ENCODE measurements around the gene WNT11. TPM values are rescaled to one million over a fixed set of nuclear protein-coding genes. Genes with fewer than 3 reads are reported as not detected.

The WNT11 gene
- total and polyA plus RNA-seq, 2 donors from 2014 or later, result 0.80 to 2.2 TPM

DNA sequence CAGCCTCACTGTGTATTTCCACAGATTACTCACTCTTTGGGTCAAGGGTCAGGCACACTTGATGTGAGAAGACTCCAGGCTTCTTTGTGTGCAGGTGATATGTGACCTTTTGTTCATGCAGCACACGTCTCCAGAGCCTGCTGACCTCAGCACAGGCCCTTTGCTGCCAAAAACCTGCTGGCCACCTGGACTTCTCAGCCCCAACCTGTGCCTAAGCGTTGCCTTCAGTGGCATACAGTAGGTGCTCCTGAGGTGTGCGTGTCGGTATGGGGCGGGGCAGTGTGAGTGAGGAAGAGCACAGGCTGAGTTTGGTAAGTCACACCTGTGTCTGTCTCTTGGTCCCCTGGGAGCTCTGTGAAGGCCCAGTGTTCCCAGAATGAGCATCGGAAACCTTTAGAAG lies 58.1 kb downstream of the WNT11 start:
- Histone ChIP-seq H3K27me3 (ENCODE audit: control insufficient read depth, insufficient read depth, low read length) (no peaks in the 10 kb centered on the region), H3K4me1 (ENCODE audit: control insufficient read depth in 2 of 3, insufficient read depth in 2 of 3, low read depth in 1 of 3, low read length in 3 of 3) (peaks cover 0 to 3% (median 0%) of the 10 kb centered on the region in 3 donors), H3K9ac (ENCODE audit: low read length in 3 of 3) (no peak overlapping the region), H3K36me3 (ENCODE audit: control insufficient read depth in 2 of 3, insufficient read depth in 3 of 3, low read length in 3 of 3) (no peaks in the 10 kb centered on the region), H3K27ac (ENCODE audit: low read depth in 2 of 2, low read length in 2 of 2) (no peak overlapping the region), H3K4me3 (ENCODE audit: low read length in 3 of 3) (no peak overlapping the region), H3K9me3 (ENCODE audit: control insufficient read depth in 2 of 3, insufficient read depth in 1 of 3, low read length in 3 of 3) (no peaks in the 10 kb centered on the region)
- no peak for FAIRE-seq
- DNase-seq, result no peak
- TF ChIP-seq, protein P1, sequence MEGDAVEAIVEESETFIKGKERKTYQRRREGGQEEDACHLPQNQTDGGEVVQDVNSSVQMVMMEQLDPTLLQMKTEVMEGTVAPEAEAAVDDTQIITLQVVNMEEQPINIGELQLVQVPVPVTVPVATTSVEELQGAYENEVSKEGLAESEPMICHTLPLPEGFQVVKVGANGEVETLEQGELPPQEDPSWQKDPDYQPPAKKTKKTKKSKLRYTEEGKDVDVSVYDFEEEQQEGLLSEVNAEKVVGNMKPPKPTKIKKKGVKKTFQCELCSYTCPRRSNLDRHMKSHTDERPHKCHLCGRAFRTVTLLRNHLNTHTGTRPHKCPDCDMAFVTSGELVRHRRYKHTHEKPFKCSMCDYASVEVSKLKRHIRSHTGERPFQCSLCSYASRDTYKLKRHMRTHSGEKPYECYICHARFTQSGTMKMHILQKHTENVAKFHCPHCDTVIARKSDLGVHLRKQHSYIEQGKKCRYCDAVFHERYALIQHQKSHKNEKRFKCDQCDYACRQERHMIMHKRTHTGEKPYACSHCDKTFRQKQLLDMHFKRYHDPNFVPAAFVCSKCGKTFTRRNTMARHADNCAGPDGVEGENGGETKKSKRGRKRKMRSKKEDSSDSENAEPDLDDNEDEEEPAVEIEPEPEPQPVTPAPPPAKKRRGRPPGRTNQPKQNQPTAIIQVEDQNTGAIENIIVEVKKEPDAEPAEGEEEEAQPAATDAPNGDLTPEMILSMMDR (IDR thresholded peaks at IDR 0.05; ENCODE audit: borderline replicate concordance, extremely low read depth, insufficient read depth), result no peak
- intact Hi-C loops (cut with DNase I), result no loop called here

DNA sequence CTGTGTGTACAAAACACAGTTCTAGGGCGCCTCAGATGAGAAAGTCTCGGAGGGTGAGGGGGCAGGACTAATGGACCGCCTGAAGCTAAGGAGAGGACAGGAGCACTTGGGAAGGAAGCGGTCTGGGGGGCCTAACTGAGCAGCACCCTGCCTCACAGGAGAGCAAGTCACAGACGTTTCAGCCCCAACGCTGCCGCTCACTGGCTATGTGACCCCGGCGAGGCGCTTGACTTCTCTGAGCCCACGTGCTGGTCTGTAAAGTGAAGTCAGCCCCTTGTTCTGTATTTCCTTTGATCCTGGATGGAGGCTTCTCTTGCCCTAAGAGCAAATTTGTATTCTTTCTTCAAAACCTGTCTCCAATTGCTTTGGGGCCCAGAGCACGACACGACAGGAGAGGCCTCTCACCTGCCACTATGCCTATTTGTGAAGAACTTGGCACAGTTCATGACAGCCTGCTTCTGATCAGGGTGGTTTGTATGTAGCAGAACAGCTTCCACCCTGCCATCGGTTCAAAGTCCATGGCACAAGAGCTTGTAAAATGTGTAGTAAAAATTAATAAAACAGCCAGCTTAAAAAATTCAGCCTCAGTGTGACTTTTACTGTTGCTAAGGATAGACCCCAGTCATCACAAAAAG lies 59.1 kb downstream of the WNT11 start:
- intact Hi-C loops (cut with DNase I), result no loop called here
- no peaks in the 10 kb centered on the region for H3K9me3 ChIP-seq (ENCODE audit: control insufficient read depth in 2 of 3, insufficient read depth in 1 of 3, low read length in 3 of 3)
- H3K4me3 ChIP-seq (ENCODE audit: low read length in 3 of 3), result no peak overlapping the region
- peaks cover 0 to 3% (median 0%) of the 10 kb centered on the region in 3 donors for H3K4me1 ChIP-seq (ENCODE audit: control insufficient read depth in 2 of 3, insufficient read depth in 2 of 3, low read depth in 1 of 3, low read length in 3 of 3)
- FAIRE-seq (no peak), DNase-seq (no peak)
- TF ChIP-seq, protein P1 (IDR thresholded peaks at IDR 0.05; ENCODE audit: borderline replicate concordance, extremely low read depth, insufficient read depth), result no peak
- no peaks in the 10 kb centered on the region for H3K36me3 ChIP-seq (ENCODE audit: control insufficient read depth in 2 of 3, insufficient read depth in 3 of 3, low read length in 3 of 3)
- H3K9ac ChIP-seq (ENCODE audit: low read length in 3 of 3), result no peak overlapping the region
- no peaks in the 10 kb centered on the region for H3K27me3 ChIP-seq (ENCODE audit: control insufficient read depth, insufficient read depth, low read length)
- H3K27ac ChIP-seq (ENCODE audit: low read depth in 2 of 2, low read length in 2 of 2), result no peak overlapping the region

GRCh38 chr11:76143274-76143673 lies 63.0 kb downstream of the WNT11 start:
- DNase-seq (no peak), FAIRE-seq (no peak)
- no peak overlapping the region for H3K9ac ChIP-seq (ENCODE audit: low read length in 3 of 3)
- no peaks in the 10 kb centered on the region for H3K27me3 ChIP-seq (ENCODE audit: control insufficient read depth, insufficient read depth, low read length)
- H3K27ac ChIP-seq (ENCODE audit: low read depth in 2 of 2, low read length in 2 of 2), result no peak overlapping the region
- peaks cover 0 to 5% (median 0%) of the 10 kb centered on the region in 3 donors for H3K36me3 ChIP-seq (ENCODE audit: control insufficient read depth in 2 of 3, insufficient read depth in 3 of 3, low read length in 3 of 3)
- TF ChIP-seq, protein P1 (IDR thresholded peaks at IDR 0.05; ENCODE audit: borderline replicate concordance, extremely low read depth, insufficient read depth), result no peak
- H3K4me1 ChIP-seq (ENCODE audit: control insufficient read depth in 2 of 3, insufficient read depth in 2 of 3, low read depth in 1 of 3, low read length in 3 of 3), result peaks cover 0 to 4% (median 0%) of the 10 kb centered on the region in 3 donors
- no peak overlapping the region for H3K4me3 ChIP-seq (ENCODE audit: low read length in 3 of 3)
- intact Hi-C loops (cut with DNase I), result no loop called here
- no peaks in the 10 kb centered on the region for H3K9me3 ChIP-seq (ENCODE audit: control insufficient read depth in 2 of 3, insufficient read depth in 1 of 3, low read length in 3 of 3)
